CD4-positive, CD25-positive, alpha-beta regulatory T cell (primary cell): ENCODE measurements around the gene VWA5A. TPM values are rescaled to one million over a fixed set of nuclear protein-coding genes. Genes with fewer than 3 reads are reported as not detected.
A peak's percentile ranks its signal among the peaks of the same experiment; 100 is the strongest.

Experiments
- ATAC-seq, 2 donors: fragments of 150-1000 bp; cut with Tn5 transposase; one replicate each; pipeline ENCODE4 v1.10.0; 2021; ENCODE audit warnings: low read depth in 2 of 2, moderate number of reproducible peaks in 2 of 2, moderate library complexity in 1 of 2
- DNase-seq, 3 donors: peaks; one replicate each; pipeline versions ENCODE4 v3.0.0 to v3.0.0-alpha.2; 2012 to 2022; ENCODE audit warnings: mixed read lengths in 1 of 3
- H3K27ac ChIP-seq: one replicate; pipeline ENCODE4 v1.7.0; 2013; ENCODE audit warnings: mild to moderate bottlenecking, low read length; ENCODE audit not compliant: insufficient read depth, poor library complexity, severe bottlenecking
- H3K27me3 ChIP-seq: one replicate; pipeline ENCODE4 v1.7.0; 2013; ENCODE audit warnings: low read length; ENCODE audit not compliant: control insufficient read depth, insufficient read depth
- H3K36me3 ChIP-seq: one replicate; pipeline ENCODE4 v1.7.0; 2013; ENCODE audit warnings: mild to moderate bottlenecking, low read length, moderate library complexity; ENCODE audit not compliant: control insufficient read depth, insufficient read depth
- H3K4me1 ChIP-seq: 2 replicates; pipeline ENCODE4 v1.7.0; 2013; ENCODE audit warnings: mild to moderate bottlenecking, low read length; ENCODE audit not compliant: insufficient read depth, control insufficient read depth, poor library complexity, severe bottlenecking
- H3K4me3 ChIP-seq: one replicate; pipeline ENCODE4 v1.7.0; 2013; ENCODE audit warnings: low read depth, mild to moderate bottlenecking, low read length, moderate library complexity
- H3K9me3 ChIP-seq, 2 experiments: 1 replicate in 1 of 2; 2 replicates in 1 of 2; pipeline ENCODE4 v1.7.0; 2013; ENCODE audit warnings: low read length in 2 of 2, mild to moderate bottlenecking in 1 of 2, moderate library complexity in 1 of 2; ENCODE audit not compliant: control insufficient read depth in 2 of 2
- H3K27ac Mint-ChIP-seq, 3 donors: one replicate each; pipeline ENCODE4 v1.8.0; 2020 to 2022; ENCODE audit warnings: mild to moderate bottlenecking in 3 of 3, mixed read lengths in 3 of 3, moderate library complexity in 2 of 3
- H3K27me3 Mint-ChIP-seq: one replicate; pipeline ENCODE4 v1.8.0; 2022; ENCODE audit warnings: mild to moderate bottlenecking, mixed read lengths
- H3K36me3 Mint-ChIP-seq: one replicate; pipeline ENCODE4 v1.8.0; 2020; ENCODE audit warnings: mixed read lengths
- H3K4me1 Mint-ChIP-seq, 4 donors: one replicate each; pipeline ENCODE4 v1.8.0; 2020 to 2022; ENCODE audit warnings: mixed read lengths in 4 of 4, mild to moderate bottlenecking in 1 of 4
- H3K4me3 Mint-ChIP-seq, 4 donors: one replicate each; pipeline ENCODE4 v1.8.0; 2020 to 2022; ENCODE audit warnings: mild to moderate bottlenecking in 4 of 4, mixed read lengths in 4 of 4, moderate library complexity in 3 of 4
- H3K9me3 Mint-ChIP-seq, 7 donors: one replicate each; pipeline ENCODE4 v1.8.0; 2020 to 2022; ENCODE audit warnings: mixed read lengths in 7 of 7, mild to moderate bottlenecking in 3 of 7, moderate library complexity in 2 of 7
- polyA plus RNA-seq, 4 donors: library from polyadenylated mRNA; unstranded; fragments of 300-500 nt; fragmentation: Illumina TruSeq; gene quantifications; one replicate each; pipeline ENCODE4 v1.2.3, GENCODE V29; 2021
- total RNA-seq: library from RNA; stranded (reverse); gene quantifications from one replicate; pipeline ENCODE4 v1.2.3, GENCODE V29; 2022

VWA5A gene
- total and polyA plus RNA-seq, 5 donors from 2014 or later, result 6.9 to 24.5 (median 18.4) TPM

DNA sequence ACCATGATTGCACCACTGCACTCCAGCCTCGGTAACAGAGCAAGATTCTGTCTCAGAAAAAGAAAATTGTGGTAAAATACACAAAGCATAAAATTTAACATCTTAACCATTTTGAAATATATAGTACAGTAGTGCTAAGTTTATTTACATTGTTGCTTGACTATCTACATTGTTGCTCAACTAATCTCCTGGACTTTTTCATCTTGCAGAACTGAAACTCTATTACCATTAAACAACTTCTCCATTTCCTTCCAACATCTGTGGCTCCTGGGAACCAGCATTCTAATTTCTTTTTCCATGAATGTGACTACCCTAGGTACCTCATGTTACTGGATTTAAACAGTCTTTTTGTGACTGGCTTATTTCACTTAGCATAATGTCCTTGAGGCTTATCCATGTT is 13.5 kb upstream of the VWA5A start:
- Histone ChIP-seq H3K27me3 (peaks cover 14% of the 10 kb centered on the region), H3K4me3 (no peak overlapping the region), H3K9me3 (no peaks in the 10 kb centered on the region), H3K4me1 (no peaks in the 10 kb centered on the region), H3K27ac (no peak overlapping the region), H3K36me3 (no peaks in the 10 kb centered on the region)
- no peaks in the 10 kb centered on the region for H3K4me1 Mint-ChIP-seq
- no peak overlapping the region for H3K27ac Mint-ChIP-seq
- H3K27me3 Mint-ChIP-seq, result peaks cover 30% of the 10 kb centered on the region
- H3K4me3 Mint-ChIP-seq, result no peak overlapping the region
- H3K36me3 Mint-ChIP-seq, result no peaks in the 10 kb centered on the region
- DNase-seq, result no peak
- no peaks in the 10 kb centered on the region for H3K9me3 Mint-ChIP-seq
- no peak for ATAC-seq

DNA sequence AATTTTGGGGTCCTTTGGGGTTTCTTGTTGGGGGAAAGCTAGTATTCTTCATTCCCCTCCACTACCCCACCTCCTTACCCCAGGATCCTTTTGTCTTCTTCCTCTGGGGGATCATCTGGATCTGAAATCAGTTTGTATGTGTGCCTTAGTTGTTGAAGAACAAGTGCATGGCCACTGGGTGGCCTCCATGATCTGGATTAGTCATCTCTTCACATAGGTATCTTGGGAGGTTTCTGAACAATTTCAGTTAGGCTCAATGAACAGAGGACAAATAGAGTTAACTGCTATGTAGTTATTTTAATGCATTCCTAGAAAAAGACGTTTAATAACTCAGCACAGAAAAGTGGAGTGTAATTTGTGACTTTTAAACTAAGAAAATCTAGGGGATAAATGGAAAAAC is 7.1 kb upstream of the VWA5A start:
- H3K9me3 Mint-ChIP-seq, result peaks cover 0 to 1% (median 0%) of the 10 kb centered on the region in 7 donors
- H3K4me3 Mint-ChIP-seq, result no peak overlapping the region
- Histone ChIP-seq H3K9me3 (no peaks in the 10 kb centered on the region), H3K4me1 (no peaks in the 10 kb centered on the region), H3K27ac (no peak overlapping the region), H3K36me3 (no peaks in the 10 kb centered on the region), H3K4me3 (no peak overlapping the region), H3K27me3 (peaks cover 18% of the 10 kb centered on the region)
- no peaks in the 10 kb centered on the region for H3K36me3 Mint-ChIP-seq
- H3K27me3 Mint-ChIP-seq, result peaks cover 31% of the 10 kb centered on the region
- ATAC-seq (peak; percentile 45 to 64), DNase-seq (peak in 1 of 3 donors; percentile 49)
- no peaks in the 10 kb centered on the region for H3K4me1 Mint-ChIP-seq
- H3K27ac Mint-ChIP-seq, result no peak overlapping the region

DNA sequence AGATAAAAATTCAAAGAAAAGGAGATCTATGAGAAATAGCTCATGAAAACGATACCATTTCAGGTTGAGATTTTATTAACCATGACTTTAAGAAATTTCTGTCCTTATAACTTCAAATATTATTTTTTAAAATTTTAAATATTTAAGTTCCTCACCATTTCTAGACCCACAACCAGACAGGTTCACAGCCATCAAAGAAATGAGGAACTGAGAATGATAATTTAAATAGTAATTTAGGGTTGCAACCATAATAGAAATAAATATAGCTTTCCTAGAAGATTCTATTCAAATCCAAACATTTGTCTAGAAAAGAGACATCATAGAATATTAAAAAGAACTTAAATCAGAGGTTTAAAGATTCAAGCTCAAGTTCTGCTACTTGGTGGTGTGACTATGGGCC is 5.9 kb upstream of the VWA5A start:
- DNase-seq, result no peak
- Mint-ChIP-seq H3K4me1 (no peaks in the 10 kb centered on the region), H3K36me3 (no peaks in the 10 kb centered on the region), H3K27ac (no peak overlapping the region), H3K4me3 (no peak overlapping the region), H3K27me3 (peaks cover 29% of the 10 kb centered on the region), H3K9me3 (peaks cover 0 to 1% (median 0%) of the 10 kb centered on the region in 7 donors)
- H3K4me3 ChIP-seq, result no peak overlapping the region
- no peaks in the 10 kb centered on the region for H3K36me3 ChIP-seq
- H3K4me1 ChIP-seq, result no peaks in the 10 kb centered on the region
- H3K27ac ChIP-seq, result no peak overlapping the region
- no peaks in the 10 kb centered on the region for H3K9me3 ChIP-seq
- peaks cover 17% of the 10 kb centered on the region for H3K27me3 ChIP-seq
- ATAC-seq, result no peak

DNA sequence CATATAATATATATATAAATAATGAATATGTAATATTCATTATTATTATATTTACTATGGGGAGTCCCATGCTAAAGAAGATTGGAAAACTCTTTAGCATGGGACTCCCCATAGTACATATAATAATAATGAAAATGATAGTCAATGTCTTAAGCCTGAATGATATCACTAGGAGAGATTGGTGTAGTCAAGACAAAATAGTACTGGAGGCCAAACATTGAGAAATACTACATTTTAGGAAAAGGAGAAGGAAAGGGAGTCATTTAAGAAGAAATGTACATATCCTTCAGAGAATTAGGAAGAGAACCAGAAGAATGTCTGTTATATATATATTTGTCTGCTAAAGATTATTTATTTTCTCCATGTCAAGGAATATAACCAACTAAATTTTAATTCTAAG is 5.0 kb upstream of the VWA5A start:
- Histone ChIP-seq H3K4me1 (no peaks in the 10 kb centered on the region), H3K27ac (no peak overlapping the region), H3K9me3 (no peaks in the 10 kb centered on the region), H3K4me3 (no peak overlapping the region), H3K36me3 (no peaks in the 10 kb centered on the region), H3K27me3 (peaks cover 14% of the 10 kb centered on the region)
- DNase-seq (no peak), ATAC-seq (no peak)
- H3K27ac Mint-ChIP-seq, result no peak overlapping the region
- no peak overlapping the region for H3K4me3 Mint-ChIP-seq
- no peaks in the 10 kb centered on the region for H3K36me3 Mint-ChIP-seq
- peaks cover 0 to 1% (median 0%) of the 10 kb centered on the region in 7 donors for H3K9me3 Mint-ChIP-seq
- peaks cover 0 to 6% (median 4%) of the 10 kb centered on the region in 4 donors for H3K4me1 Mint-ChIP-seq
- H3K27me3 Mint-ChIP-seq, result peaks cover 28% of the 10 kb centered on the region

GRCh38 chr11:124113890-124114289 is 1.4 kb upstream of the VWA5A start:
- Mint-ChIP-seq H3K27me3 (peaks cover 18% of the 10 kb centered on the region), H3K9me3 (peaks cover 0 to 2% (median 0%) of the 10 kb centered on the region in 7 donors), H3K4me3 (no peak overlapping the region), H3K4me1 (peaks cover 0 to 35% (median 27%) of the 10 kb centered on the region in 4 donors), H3K27ac (peak overlapping the region in 2 of 3 donors; percentile 3 to 73), H3K36me3 (peaks cover 14% of the 10 kb centered on the region)
- ATAC-seq, result no peak
- Histone ChIP-seq H3K4me3 (no peak overlapping the region), H3K36me3 (peaks cover 11% of the 10 kb centered on the region), H3K9me3 (no peaks in the 10 kb centered on the region), H3K4me1 (peaks cover 12% of the 10 kb centered on the region), H3K27ac (no peak overlapping the region), H3K27me3 (peaks cover 8% of the 10 kb centered on the region)
- DNase-seq, result no peak

- DNase-seq (peak in 1 of 3 donors; percentile 22), ATAC-seq (peak in 1 of 2 donors; percentile 21)
- H3K9me3 Mint-ChIP-seq, result peaks cover 0 to 2% (median 0%) of the 10 kb centered on the region in 7 donors
- peaks cover 18% of the 10 kb centered on the region for H3K27me3 Mint-ChIP-seq
- Histone ChIP-seq H3K36me3 (peaks cover 30% of the 10 kb centered on the region), H3K27me3 (peaks cover 3% of the 10 kb centered on the region), H3K4me1 (peaks cover 12% of the 10 kb centered on the region), H3K27ac (peak overlapping the region; percentile 35), H3K9me3 (no peaks in the 10 kb centered on the region), H3K4me3 (peak overlapping the region; percentile 93)
- peaks cover 32% of the 10 kb centered on the region for H3K36me3 Mint-ChIP-seq
- H3K4me1 Mint-ChIP-seq, result peaks cover 0 to 37% (median 28%) of the 10 kb centered on the region in 4 donors
- H3K4me3 Mint-ChIP-seq, result peak overlapping the region; percentile 92 to 94 (median 92)
- peak overlapping the region; percentile 85 to 97 (median 87) for H3K27ac Mint-ChIP-seq
Observed at GRCh38 chr11:124115782-124116616, 749 bp downstream of the VWA5A start.

GRCh38 chr11:124119103-124119502 is 3.9 kb downstream of the VWA5A start:
- Histone ChIP-seq H3K27me3 (no peaks in the 10 kb centered on the region), H3K36me3 (peaks cover 49% of the 10 kb centered on the region), H3K27ac (no peak overlapping the region), H3K4me1 (peaks cover 12% of the 10 kb centered on the region), H3K4me3 (no peak overlapping the region), H3K9me3 (no peaks in the 10 kb centered on the region)
- Mint-ChIP-seq H3K4me1 (peaks cover 0 to 37% (median 29%) of the 10 kb centered on the region in 4 donors), H3K9me3 (peaks cover 0 to 2% (median 0%) of the 10 kb centered on the region in 7 donors), H3K27ac (peak overlapping the region in 2 of 3 donors; percentile 47 to 50), H3K36me3 (peaks cover 53% of the 10 kb centered on the region), H3K27me3 (peaks cover 7% of the 10 kb centered on the region), H3K4me3 (no peak overlapping the region)
- DNase-seq, result no peak
- ATAC-seq, result no peak
